HepG2 (cell line): ENCODE measurements around the gene IL32. TPM values are rescaled to one million over a fixed set of nuclear protein-coding genes. Genes with fewer than 3 reads are reported as not detected.

ENCODE experiments used
- ATAC-seq: fragments of 200-7000 bp; cut with Tn5 transposase; 3 replicates; pipeline ENCODE4 v1.9.1; 2020; ENCODE audit warnings: mild to moderate bottlenecking, moderate library complexity
- BruUV-seq: library from RNA; stranded (reverse); fragments of 400-500 nt; replicated peaks from 2 replicates; lab custom pipeline; 2021; lab: Mats Ljungman, UMichigan
- CTCF ChIA-PET: fragments of 300-600 bp; formaldehyde crosslinking; extraction: SDS; loops from one replicate; lab custom pipeline; 2021; ENCODE audit warnings: low total read pairs, inconsistent platforms, low intra/inter-chr PET ratio; lab: Yijun Ruan, JAX
- POLR2A ChIA-PET: fragments of 350-600 bp; sonication (Branson Sonifier 250); formaldehyde crosslinking; loops from one replicate; lab custom pipeline; 2020; ENCODE audit warnings: antibody characterized with exemption, inconsistent platforms; lab: Yijun Ruan, JAX
- DNase-seq: peaks from one replicate; pipeline ENCODE4 v3.0.0-alpha.2; 2015; ENCODE audit warnings: low spot score
- FAIRE-seq: peaks from 3 replicates; lab custom pipeline; 2011; peaks lifted over from hg19 to GRCh38; lab: Jason Lieb, UNC
- H2AFZ ChIP-seq: one replicate; pipeline ENCODE4 v1.6.1; 2011; ENCODE audit warnings: low read length, inconsistent platforms
- H3K27ac ChIP-seq: fragments of 300-600 bp; 3 replicates; pipeline ENCODE4 v1.8.0; 2011; ENCODE audit warnings: mixed run types, mild to moderate bottlenecking, mixed read lengths, low read length, inconsistent platforms; ENCODE audit not compliant: insufficient read depth; ENCODE audit errors: extremely low read length
- H3K27me3 ChIP-seq, 2 experiments: fragments of 200-600 bp in 1 of 2; 2 replicates in 1 of 2; 3 replicates in 1 of 2; pipeline versions ENCODE4 v1.6.0 to v1.8.0; 2011; ENCODE audit warnings: low read length in 2 of 2, mild to moderate bottlenecking in 2 of 2, moderate library complexity in 2 of 2, inconsistent platforms in 1 of 2; ENCODE audit not compliant: insufficient read depth in 2 of 2, control insufficient read depth in 1 of 2
- H3K36me3 ChIP-seq, 2 experiments: fragments of 200-600 bp in 1 of 2; replicated peaks in 1 of 2; 2 replicates in 1 of 2; 3 replicates in 1 of 2; pipeline versions ENCODE4 v1.5.1 to v1.8.0; 2011; ENCODE audit warnings: low read length in 2 of 2, inconsistent platforms in 1 of 2; ENCODE audit not compliant: insufficient read depth in 2 of 2, control insufficient read depth in 1 of 2
- H3K4me1 ChIP-seq: 2 replicates; pipeline ENCODE4 v1.5.1; 2012; ENCODE audit warnings: low read length, inconsistent platforms; ENCODE audit not compliant: insufficient read depth
- H3K4me2 ChIP-seq: 2 replicates; pipeline ENCODE4 v1.6.0; 2011; ENCODE audit warnings: low read depth, low read length, inconsistent platforms
- H3K4me3 ChIP-seq, 3 experiments: fragments of 200-600 bp in 1 of 3; sonication (generic), shearing (Covaris generic) in 1 of 3; replicated peaks in 1 of 3; 2 replicates each; pipeline ENCODE4 v1.5.1; 2011 to 2016; ENCODE audit warnings: low read length in 3 of 3, inconsistent platforms in 2 of 3, low read depth in 2 of 3, mild to moderate bottlenecking in 2 of 3, control low read depth in 1 of 3, mixed read lengths in 1 of 3; ENCODE audit not compliant: insufficient read depth in 1 of 3
- H3K79me2 ChIP-seq: one replicate; pipeline ENCODE4 v1.6.1; 2011; ENCODE audit warnings: low read length, inconsistent platforms; ENCODE audit not compliant: insufficient read depth
- H3K9ac ChIP-seq: 2 replicates; pipeline ENCODE4 v1.6.0; 2011; ENCODE audit warnings: mild to moderate bottlenecking, low read depth, low read length, inconsistent platforms; ENCODE audit not compliant: insufficient read depth
- H3K9me3 ChIP-seq: 2 replicates; pipeline ENCODE4 v1.5.1; 2012; ENCODE audit warnings: mild to moderate bottlenecking, low read length
- H4K20me1 ChIP-seq: 2 replicates; pipeline ENCODE4 v1.6.0; 2011; ENCODE audit warnings: inconsistent platforms, mild to moderate bottlenecking, low read length, moderate library complexity; ENCODE audit not compliant: insufficient read depth
- CBX2 ChIP-seq, 2 experiments: fragments of 200-600 bp in 1 of 2; sonication (generic); formaldehyde crosslinking in 1 of 2; IDR thresholded peaks; 2 replicates each; pipeline versions ENCODE4 v1.7.0 to v1.8.1; 2018 to 2022; ENCODE audit warnings: low read depth in 2 of 2, low read length in 1 of 2, mild to moderate bottlenecking in 1 of 2, missing genetic modification reagents in 1 of 2
- GZF1 ChIP-seq: sonication (generic); formaldehyde crosslinking; IDR thresholded peaks from 2 replicates; pipeline ENCODE4 v1.5.1; 2020; ENCODE audit warnings: mild to moderate bottlenecking, missing genetic modification reagents
- HMGXB4 ChIP-seq, 2 experiments: sonication (generic) in 1 of 2; formaldehyde crosslinking in 1 of 2; IDR thresholded peaks; 2 replicates each; pipeline versions ENCODE4 v1.4.0 to v1.6.1; 2018 to 2020; ENCODE audit warnings: missing genetic modification reagents in 2 of 2, borderline replicate concordance in 1 of 2, low read depth in 1 of 2, mild to moderate bottlenecking in 1 of 2, missing biosample characterization in 1 of 2
- HNRNPLL ChIP-seq: fragments of 200-400 bp; formaldehyde crosslinking; IDR thresholded peaks from 2 replicates; pipeline ENCODE4 v1.6.1; 2017; ENCODE audit warnings: mild to moderate bottlenecking, low read depth, low read length; ENCODE audit not compliant: poor library complexity, severe bottlenecking
- JUNB ChIP-seq: sonication (generic); formaldehyde crosslinking; IDR thresholded peaks from 2 replicates; pipeline ENCODE4 v1.8.0; 2022; ENCODE audit warnings: missing genetic modification reagents, mild to moderate bottlenecking, borderline replicate concordance
- TCF7L2 ChIP-seq: IDR thresholded peaks from 2 replicates; pipeline ENCODE4 v1.6.1; 2011; ENCODE audit warnings: mild to moderate bottlenecking, low read depth, low read length, moderate library complexity
- ZNF10 ChIP-seq: sonication (generic); formaldehyde crosslinking; IDR thresholded peaks from 2 replicates; pipeline ENCODE4 v1.4.0; 2020; ENCODE audit warnings: mild to moderate bottlenecking, low read depth, missing genetic modification reagents, borderline replicate concordance
- ZNF253 ChIP-seq: sonication (generic); formaldehyde crosslinking; IDR thresholded peaks from 2 replicates; pipeline ENCODE4 v1.8.0; 2022; ENCODE audit warnings: mild to moderate bottlenecking, missing genetic modification reagents, borderline replicate concordance
- ZNF331 ChIP-seq: sonication (generic); formaldehyde crosslinking; IDR thresholded peaks from 2 replicates; pipeline ENCODE4 v1.4.0; 2020; ENCODE audit warnings: missing genetic modification reagents
- ZNF501 ChIP-seq: sonication (generic); formaldehyde crosslinking; IDR thresholded peaks from 2 replicates; pipeline ENCODE4 v1.5.1; 2020; ENCODE audit warnings: mild to moderate bottlenecking, moderate library complexity, missing genetic modification reagents
- ZNF761 ChIP-seq: sonication (generic); formaldehyde crosslinking; conservative IDR thresholded peaks from 2 replicates; pipeline ENCODE4 v1.4.0; 2020; ENCODE audit warnings: mild to moderate bottlenecking, missing genetic modification reagents
- WGBS: methylation state at CpG from one replicate; pipeline ENCODE4 v1.1.6; 2017; ENCODE audit warnings: low lambda C conversion rate; 5-methylcytosine and 5-hydroxymethylcytosine counted together
- in situ Hi-C: cut with HindIII; loops from 2 replicates; pipeline ENCODE4 v1.10.0; 2017; ENCODE audit warnings: low pct_unique_long_range_greater_than_20kb; ENCODE audit not compliant: extremely low pct_ligation_motif_present
- intact Hi-C: fragments of 100-400 bp; cut with micrococcal nuclease; formaldehyde crosslinking; loops from one replicate; pipeline ENCODE4 v1.10.0; 2022; ENCODE audit not compliant: unreplicated experiment
- polyA plus RNA-seq, 8 experiments: library from polyadenylated mRNA; depleted of rRNA in 3 of 8; stranded (reverse) in 7 of 8; unstranded in 1 of 8; fragments of >200 nt; fragmentation: Illumina TruSeq in 4 of 8; extraction: Trizol in 4 of 8; gene quantifications; 2 replicates each; pipeline versions ENCODE4 v1.2.1 to v1.2.3, GENCODE V29; 2011 to 2016; ENCODE audit warnings: low read depth in 4 of 8, missing spikeins in 1 of 8, mixed read lengths in 1 of 8; ENCODE audit not compliant: insufficient read depth in 1 of 8
- total RNA-seq, 5 experiments: library from RNA; depleted of rRNA; stranded (reverse); fragments of >200 nt; fragmentation: Illumina TruSeq; extraction: Trizol; gene quantifications; 2 replicates each; pipeline ENCODE4 v1.2.3, GENCODE V29; 2016; ENCODE audit warnings: low read depth in 1 of 5
- TF ChIP-seq, protein P1 (sequence below): sonication (generic); formaldehyde crosslinking; IDR thresholded peaks from one replicate; pipeline ENCODE4 v1.5.1; 2020; ENCODE audit warnings: mild to moderate bottlenecking, missing genetic modification reagents; ENCODE audit errors: not compliant biosample characterization
- TF ChIP-seq, protein P2 (sequence below), 2 experiments: fragments of 450-650 bp in 1 of 2; sonication (generic) in 1 of 2; formaldehyde crosslinking; IDR thresholded peaks; 2 replicates each; pipeline versions ENCODE4 v1.5.0 to v1.8.0; 2020 to 2022; ENCODE audit warnings: mild to moderate bottlenecking in 1 of 2, missing genetic modification reagents in 1 of 2

IL32 gene
- total and polyA plus RNA-seq, 2 of the 13 experiments (the other 11 are each of a cell fraction or from before 2014, with no cell fraction given): 115 to 165 TPM

DNA sequence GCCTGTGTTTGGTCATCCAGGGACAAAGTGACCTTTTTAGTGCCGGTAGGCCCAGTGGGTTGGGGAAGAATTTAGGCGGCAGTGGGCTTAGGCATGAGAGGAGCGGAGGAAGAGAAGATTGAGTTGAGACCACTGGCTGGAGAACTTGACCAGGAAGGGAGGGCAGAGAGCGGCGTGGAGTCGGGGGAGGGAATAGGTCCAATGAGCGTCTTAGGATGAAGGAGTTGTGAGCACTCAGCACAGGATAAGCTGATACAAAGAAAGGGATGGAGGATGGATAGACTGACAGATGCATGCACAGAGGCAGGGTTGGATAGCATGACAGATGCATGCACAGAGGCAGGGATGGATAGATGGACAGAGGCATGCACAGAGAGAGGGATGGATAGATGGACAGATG, 8.0 kb downstream of the IL32 start:
- Histone ChIP-seq H3K79me2 (no peaks in the 10 kb centered on the region), H4K20me1 (no peaks in the 10 kb centered on the region), H2AFZ (no peak overlapping the region), H3K9me3 (no peaks in the 10 kb centered on the region), H3K4me1 (peaks cover 9% of the 10 kb centered on the region), H3K27me3 (peaks cover 2 to 13% of the 10 kb centered on the region in 2 experiments; a peak in 3 of 5 replicates), H3K36me3 (peaks cover 2% of the 10 kb centered on the region in 2 experiments; a peak in 1 of 5 replicates), H3K9ac (no peak overlapping the region), H3K4me3 (no peak overlapping the region), H3K4me2 (no peak overlapping the region), H3K27ac (no peak overlapping the region)
- ATAC-seq (no peak), FAIRE-seq (no peak), DNase-seq (no peak)
- no TSS peak for BruUV-seq
- in situ Hi-C loops (no loop called here), intact Hi-C loops (no loop called here)
- 45% methylated on average over 7 of the region's 7 CpGs for WGBS
- ChIA-PET CTCF (no interaction called here), POLR2A (interaction anchor here (3.8 kb wide), 1 partner anchor 8 kb away, joined by 20 read pairs; the partner anchor contains the start of gene IL32)
- TF ChIP-seq ZNF10 (CRISPR knock-in tag) (no peak), JUNB (CRISPR knock-in tag) (no peak), CBX2 (IDR thresholded peaks at IDR 0.05; ENCODE audit: low read depth, low read length) (no peak), CBX2 (CRISPR knock-in tag; IDR thresholded peaks at IDR 0.05; ENCODE audit: low read depth) (no peak), HNRNPLL (no peak), HMGXB4 (CRISPR knock-in tag; IDR thresholded peaks at IDR 0.05; ENCODE audit: borderline replicate concordance in 1 of 2, low read depth in 1 of 2) (no peak), ZNF331 (CRISPR knock-in tag) (no peak), GZF1 (CRISPR knock-in tag) (no peak), ZNF761 (CRISPR knock-in tag) (no peak), ZNF501 (CRISPR knock-in tag) (no peak), ZNF253 (CRISPR knock-in tag) (no peak), TCF7L2 (no peak)
- TF ChIP-seq, protein P1, sequence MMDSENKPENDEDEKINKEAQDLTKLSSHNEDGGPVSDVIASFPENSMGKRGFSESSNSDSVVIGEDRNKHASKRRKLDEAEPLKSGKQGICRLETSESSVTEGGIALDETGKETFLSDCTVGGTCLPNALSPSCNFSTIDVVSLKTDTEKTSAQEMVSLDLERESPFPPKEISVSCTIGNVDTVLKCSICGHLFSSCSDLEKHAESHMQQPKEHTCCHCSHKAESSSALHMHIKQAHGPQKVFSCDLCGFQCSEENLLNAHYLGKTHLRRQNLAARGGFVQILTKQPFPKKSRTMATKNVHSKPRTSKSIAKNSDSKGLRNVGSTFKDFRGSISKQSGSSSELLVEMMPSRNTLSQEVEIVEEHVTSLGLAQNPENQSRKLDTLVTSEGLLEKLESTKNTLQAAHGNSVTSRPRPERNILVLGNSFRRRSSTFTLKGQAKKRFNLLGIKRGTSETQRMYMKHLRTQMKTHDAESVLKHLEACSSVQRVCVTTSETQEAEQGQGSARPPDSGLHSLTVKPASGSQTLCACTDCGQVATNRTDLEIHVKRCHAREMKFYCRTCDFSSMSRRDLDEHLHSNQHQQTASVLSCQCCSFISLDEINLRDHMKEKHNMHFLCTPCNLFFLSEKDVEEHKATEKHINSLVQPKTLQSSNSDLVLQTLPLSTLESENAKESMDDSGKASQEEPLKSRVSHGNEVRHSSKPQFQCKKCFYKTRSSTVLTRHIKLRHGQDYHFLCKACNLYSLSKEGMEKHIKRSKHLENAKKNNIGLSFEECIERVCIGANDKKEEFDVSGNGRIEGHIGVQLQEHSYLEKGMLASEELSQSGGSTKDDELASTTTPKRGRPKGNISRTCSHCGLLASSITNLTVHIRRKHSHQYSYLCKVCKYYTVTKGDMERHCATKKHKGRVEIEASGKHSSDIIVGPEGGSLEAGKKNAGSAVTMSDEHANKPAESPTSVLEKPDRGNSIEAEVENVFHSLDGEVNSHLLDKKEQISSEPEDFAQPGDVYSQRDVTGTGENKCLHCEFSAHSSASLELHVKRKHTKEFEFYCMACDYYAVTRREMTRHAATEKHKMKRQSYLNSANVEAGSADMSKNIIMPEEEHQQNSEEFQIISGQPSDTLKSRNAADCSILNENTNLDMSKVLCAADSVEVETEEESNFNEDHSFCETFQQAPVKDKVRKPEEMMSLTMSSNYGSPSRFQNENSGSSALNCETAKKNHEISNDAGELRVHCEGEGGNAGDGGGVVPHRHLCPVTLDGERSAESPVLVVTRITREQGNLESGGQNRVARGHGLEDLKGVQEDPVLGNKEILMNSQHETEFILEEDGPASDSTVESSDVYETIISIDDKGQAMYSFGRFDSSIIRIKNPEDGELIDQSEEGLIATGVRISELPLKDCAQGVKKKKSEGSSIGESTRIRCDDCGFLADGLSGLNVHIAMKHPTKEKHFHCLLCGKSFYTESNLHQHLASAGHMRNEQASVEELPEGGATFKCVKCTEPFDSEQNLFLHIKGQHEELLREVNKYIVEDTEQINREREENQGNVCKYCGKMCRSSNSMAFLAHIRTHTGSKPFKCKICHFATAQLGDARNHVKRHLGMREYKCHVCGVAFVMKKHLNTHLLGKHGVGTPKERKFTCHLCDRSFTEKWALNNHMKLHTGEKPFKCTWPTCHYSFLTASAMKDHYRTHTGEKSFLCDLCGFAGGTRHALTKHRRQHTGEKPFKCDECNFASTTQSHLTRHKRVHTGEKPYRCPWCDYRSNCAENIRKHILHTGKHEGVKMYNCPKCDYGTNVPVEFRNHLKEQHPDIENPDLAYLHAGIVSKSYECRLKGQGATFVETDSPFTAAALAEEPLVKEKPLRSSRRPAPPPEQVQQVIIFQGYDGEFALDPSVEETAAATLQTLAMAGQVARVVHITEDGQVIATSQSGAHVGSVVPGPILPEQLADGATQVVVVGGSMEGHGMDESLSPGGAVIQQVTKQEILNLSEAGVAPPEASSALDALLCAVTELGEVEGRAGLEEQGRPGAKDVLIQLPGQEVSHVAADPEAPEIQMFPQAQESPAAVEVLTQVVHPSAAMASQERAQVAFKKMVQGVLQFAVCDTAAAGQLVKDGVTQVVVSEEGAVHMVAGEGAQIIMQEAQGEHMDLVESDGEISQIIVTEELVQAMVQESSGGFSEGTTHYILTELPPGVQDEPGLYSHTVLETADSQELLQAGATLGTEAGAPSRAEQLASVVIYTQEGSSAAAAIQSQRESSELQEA (CRISPR knock-in tag): no peak
- TF ChIP-seq, protein P2, sequence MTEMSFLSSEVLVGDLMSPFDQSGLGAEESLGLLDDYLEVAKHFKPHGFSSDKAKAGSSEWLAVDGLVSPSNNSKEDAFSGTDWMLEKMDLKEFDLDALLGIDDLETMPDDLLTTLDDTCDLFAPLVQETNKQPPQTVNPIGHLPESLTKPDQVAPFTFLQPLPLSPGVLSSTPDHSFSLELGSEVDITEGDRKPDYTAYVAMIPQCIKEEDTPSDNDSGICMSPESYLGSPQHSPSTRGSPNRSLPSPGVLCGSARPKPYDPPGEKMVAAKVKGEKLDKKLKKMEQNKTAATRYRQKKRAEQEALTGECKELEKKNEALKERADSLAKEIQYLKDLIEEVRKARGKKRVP (CRISPR knock-in tag; IDR thresholded peaks at IDR 0.05): no peak
